UCSD-AML1 (cell line): Measurements from ENCODE around the gene LRRC8B.
"Not testable (repeated sequence)": the region's sequence is repeated elsewhere in the genome, so short reads cannot be mapped to it uniquely, and the experiment has no call there.

ENCODE experiments used
- DNase-seq: peaks from one replicate; lab custom pipeline; 2025; ENCODE audit not compliant: unreplicated experiment; lab: John Stamatoyannopoulos, UW

Gene LRRC8B

GRCh38 chr1:89578946-89579684 is 54.5 kb downstream of the LRRC8B start:
- no peak for DNase-seq

- no peak for DNase-seq
Observed at GRCh38 chr1:89580036-89580435, 55.4 kb downstream of the LRRC8B start.

- no peak for DNase-seq
Observed at GRCh38 chr1:89581859-89582258, 57.2 kb downstream of the LRRC8B start.

DNA sequence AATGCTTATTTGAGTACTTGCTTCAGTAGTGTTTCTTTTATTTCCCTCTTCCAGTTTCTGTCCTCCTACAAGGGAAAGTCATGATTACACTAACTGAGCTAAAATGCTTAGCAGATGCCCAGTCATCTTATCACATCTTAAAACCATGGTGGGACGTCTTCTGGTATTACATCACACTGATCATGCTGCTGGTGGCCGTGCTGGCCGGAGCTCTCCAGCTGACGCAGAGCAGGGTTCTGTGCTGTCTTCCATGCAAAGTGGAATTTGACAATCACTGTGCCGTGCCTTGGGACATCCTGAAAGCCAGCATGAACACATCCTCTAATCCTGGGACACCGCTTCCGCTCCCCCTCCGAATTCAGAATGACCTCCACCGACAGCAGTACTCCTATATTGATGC is 57.9 kb downstream of the LRRC8B start:
- no peak for DNase-seq

DNA sequence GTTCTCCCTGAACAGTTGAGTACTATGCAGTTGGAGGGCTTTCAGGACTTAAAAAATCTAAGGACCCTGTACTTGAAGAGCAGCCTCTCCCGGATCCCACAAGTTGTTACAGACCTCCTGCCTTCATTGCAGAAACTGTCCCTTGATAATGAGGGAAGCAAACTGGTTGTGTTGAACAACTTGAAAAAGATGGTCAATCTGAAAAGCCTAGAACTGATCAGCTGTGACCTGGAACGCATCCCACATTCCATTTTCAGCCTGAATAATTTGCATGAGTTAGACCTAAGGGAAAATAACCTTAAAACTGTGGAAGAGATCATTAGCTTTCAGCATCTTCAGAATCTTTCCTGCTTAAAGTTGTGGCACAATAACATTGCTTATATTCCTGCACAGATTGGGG is 59.6 kb downstream of the LRRC8B start:
- DNase-seq: no peak

- DNase-seq: no peak
Observed at GRCh38 chr1:89584781-89585180, 60.2 kb downstream of the LRRC8B start.

DNA sequence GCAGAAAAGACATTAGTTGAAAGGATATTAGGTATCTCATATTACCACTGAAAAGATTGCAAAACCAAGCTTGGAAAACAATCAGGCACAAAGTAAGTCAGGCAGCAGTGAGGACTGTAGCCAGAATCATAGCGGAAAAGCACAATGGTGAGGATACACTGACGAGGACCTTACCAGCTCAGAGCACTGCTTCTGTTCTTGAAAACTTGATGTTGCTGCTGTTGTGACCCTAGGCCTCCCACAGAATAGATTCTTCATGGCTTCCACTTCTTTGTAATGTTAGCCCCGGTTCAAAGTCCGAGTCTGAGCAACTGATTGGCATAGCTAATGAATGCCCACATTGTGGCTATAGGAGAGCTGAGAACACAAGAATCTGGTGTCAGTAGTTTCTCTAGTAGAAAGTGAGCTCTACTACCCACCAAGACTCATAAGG is 63.1 kb downstream of the LRRC8B start:
- DNase-seq: no peak

GRCh38 chr1:89588480-89588879 is 63.9 kb downstream of the LRRC8B start:
- no peak for DNase-seq

DNA sequence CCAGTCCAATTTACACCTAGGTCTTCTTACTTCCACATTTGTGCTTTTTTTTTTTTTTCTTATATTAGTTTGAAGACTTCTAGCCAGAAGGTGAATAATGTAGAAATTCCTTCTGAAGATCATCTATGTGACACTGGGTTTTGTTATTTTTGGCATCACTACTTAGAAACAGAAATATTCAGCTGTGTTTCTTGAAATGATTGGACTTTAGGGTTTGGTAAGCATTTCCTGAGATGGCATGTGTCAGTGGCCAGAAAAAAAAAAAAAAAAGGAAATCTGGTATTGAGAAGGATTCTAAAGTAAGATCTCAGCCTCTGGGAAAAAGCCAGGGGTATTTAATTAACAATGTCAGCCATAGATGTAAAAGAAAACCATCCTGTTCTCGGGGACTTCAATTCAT is 64.9 kb downstream of the LRRC8B start:
- no peak for DNase-seq

- no peak for DNase-seq
Observed at GRCh38 chr1:89590341-89591080, 65.9 kb downstream of the LRRC8B start.

GRCh38 chr1:89592861-89593302 is 68.3 kb downstream of the LRRC8B start:
- DNase-seq: not testable (repeated sequence)

DNA sequence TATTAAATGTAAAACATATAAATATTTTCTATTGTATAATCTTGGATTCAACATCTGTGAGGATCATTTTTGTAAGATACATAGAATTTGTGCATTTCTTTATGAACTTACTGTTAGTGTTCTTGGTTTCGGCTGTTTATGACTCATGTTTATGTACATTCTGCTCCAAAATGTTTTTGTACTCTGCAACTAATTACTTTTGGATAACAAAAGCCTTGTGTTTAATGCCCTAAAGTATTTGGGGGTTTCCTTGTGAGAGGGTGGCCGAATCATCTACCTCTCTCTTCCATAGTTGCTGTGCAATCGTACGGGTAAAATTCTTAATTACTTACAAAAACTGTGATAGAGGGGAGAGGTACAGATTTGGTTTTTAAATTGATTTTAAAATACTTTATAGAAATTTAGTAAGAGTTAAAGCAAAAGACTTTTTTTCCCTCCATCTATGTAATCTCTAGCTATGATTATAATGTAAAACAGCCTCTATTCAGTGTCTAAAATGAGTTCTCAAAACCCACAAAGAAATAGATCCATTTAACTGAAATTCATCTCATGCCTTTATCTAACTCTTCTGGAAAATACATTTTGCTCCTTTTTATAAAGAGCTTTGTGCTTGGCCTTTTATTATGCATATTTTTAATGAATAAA is 69.6 kb downstream of the LRRC8B start:
- DNase-seq: no peak

DNA sequence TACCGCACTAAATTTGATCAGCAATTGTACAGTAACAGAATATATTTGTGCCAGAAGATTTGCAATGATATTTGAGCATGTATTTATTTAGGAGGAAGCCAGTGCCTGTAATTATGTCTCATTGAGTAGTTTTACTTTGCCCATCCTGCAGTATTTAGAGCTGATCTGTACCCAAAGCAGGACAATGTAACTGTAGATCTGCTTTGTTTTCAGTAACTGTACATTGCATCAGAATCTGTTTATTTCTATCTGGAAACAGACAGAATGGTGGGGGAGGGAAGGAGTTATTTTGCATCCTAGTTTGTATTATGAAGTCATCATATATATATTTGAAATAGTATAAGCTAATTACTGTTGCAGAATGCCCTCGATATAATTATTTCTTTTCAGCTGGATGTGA is 72.1 kb downstream of the LRRC8B start:
- no peak for DNase-seq

DNA sequence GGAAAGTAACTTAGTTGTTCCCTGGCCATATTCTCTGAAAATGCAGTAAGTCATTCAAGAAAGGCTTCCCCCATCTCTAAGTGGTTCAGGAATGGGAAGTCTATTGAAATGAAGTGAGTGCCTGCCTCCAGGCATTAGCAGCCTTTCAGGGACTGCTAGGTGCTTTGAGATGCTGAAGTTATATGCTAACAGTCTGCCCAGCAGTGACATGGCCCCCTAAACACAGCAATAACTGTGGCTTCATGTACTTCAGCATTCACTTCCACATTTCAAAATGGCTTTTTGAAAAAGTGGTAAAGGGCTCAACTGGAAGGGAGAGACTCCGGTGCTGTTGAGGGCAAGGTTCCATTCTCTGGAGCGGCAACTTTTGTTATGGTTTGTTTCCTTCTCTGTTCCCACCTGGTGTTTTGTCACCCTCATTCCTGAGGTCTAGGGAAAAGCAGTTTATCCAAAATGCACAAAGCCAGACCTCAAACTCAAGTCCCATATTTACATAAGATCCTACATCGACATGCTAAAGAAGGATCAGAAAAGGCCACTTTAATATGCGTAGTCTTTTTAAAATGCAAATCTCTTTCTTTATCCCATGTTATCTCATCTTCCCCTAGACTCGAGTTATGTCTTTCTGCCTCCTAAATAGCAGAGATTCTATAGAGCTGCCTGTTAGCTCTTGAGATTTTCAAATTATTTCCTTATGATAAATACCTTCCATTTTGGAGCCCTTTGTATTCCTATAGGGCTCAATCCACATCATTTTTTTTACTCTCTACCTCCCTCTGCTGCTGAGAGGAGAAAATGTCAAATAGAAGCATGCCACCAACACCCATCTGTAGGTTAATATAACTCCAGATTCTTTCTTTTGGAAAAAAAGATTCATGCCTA is 74.1 kb downstream of the LRRC8B start:
- DNase-seq: no peak

GRCh38 chr1:89599332-89599630 is 74.7 kb downstream of the LRRC8B start:
- DNase-seq: no peak

GRCh38 chr1:89600451-89601224 is 76.0 kb downstream of the LRRC8B start:
- DNase-seq: no peak

GRCh38 chr1:89602871-89603404 is 78.3 kb downstream of the LRRC8B start:
- no peak for DNase-seq

DNA sequence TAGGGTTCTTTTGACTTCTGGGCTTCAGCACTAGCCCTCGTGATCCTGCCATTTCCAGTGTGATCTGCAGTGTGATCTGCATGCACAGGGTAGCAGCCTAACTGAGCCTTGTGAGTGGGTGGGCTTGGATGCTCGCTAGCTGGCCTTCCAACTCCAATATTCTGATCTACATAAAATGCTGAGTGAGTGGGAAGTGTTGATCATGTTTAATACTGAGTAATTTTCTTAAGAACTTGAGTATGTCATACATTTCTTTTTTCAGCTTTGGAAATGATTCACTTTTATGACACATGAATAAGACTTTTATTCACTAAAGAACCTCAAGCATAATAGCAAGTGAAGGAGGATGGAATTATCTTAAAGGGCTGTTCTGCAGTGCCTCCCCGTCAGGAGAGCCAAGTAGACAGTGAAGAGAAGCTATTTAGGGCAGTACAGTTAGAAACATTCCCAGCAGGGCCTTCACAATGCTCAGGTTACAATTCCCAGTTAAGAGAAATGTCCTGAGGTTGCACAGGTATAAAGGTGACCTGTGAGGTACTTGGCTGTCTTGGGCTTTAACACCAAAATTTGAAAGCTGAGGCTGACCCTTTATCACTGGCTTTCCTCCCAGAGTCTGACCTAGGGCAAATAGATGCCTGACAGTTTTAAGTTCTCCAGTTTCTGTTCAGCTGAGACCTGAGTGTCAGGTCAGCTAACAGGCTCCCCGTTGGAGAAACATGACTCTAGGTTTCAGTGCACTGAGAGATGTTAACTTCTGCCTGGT is 79.2 kb downstream of the LRRC8B start:
- no peak for DNase-seq

DNA sequence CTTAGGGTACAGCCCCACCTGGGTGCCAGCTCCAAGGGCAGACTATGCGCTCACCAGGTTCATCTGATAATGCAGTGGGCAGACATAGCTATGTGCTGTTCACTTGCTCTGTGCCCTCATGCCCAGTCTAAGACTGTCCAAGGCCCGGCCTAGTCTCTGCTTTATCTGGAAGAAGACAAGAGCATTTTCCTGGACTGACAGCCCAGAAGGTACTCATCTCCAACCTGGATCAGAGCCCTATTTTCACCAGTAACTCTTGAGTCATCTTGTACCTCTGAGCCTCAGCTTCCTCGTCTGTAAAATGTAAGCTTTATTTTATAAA is 79.7 kb downstream of the LRRC8B start:
- no peak for DNase-seq

DNA sequence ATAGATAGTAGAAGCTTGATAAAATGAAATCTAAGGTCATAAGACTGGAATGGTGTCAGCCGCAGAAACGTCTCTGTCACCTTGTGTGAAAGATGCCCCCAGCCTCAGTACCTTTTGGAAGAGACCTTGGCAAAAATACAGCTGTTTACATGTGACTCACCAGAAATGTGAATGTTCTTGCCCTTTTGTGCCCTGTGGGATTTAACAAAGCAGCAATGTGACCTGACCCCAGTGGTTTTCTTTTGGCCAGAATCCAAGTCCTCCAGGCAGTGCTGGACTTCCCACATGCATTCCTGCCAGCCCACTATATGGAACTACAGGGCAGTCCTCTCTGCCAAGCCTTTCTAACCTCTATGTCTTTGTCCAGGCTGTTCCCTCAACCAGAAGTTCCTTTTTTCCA is 81.1 kb downstream of the LRRC8B start:
- no peak for DNase-seq
